Measurements from ENCODE around the gene FARP1. TPM values are rescaled to one million over a fixed set of nuclear protein-coding genes. Genes with fewer than 3 reads are reported as not detected.
A peak's percentile ranks its signal among the peaks of the same experiment; 100 is the strongest.

The FARP1 gene
- total and polyA plus RNA-seq, 2 of the 13 experiments (the other 11 are each of a cell fraction or from before 2014, with no cell fraction given), result 70.6 to 126 TPM

DNA sequence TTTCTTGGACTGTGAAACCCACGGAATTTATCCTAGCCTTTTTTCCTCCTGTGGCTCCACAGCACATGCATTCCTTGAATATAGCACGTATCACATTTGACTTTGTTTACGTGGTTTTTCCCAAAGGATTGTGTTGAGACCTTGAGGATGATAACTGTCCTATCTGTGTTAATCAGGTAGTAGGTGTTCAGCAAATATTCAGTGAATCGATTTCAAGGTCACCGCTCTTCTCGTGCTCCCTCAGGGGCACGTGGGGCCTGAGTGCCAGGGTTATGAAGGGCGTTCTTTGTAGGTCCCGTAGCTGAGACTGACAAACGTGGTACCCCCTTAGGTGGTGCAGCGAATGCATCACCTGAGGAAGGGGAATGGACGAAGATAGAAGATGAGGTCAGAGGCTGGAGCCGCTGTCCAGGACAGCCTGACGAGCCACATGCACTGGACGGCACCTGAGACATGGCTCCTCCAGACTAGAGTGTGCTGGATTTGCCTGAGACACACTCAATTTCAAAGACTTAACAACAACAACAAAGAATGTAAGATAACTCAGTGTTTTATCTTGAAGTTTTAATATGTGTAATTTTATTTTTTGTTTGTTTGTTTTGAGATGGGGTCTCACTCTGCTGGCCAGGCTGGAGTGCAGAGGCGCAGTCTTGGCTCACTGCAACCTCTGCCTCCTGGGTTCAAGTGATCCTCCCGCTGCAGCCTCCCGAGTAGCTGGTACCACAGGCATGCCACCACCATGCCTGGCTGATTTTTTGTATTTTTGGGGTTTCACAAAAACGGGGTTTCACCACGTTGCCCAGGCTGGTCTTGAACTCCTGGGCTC lies 165.4 kb downstream of the FARP1 start (continued):
- TF ChIP-seq TRAFD1 (CRISPR knock-in tag; IDR thresholded peaks at IDR 0.05; ENCODE audit: borderline replicate concordance), result no peak
- TF ChIP-seq ISL2 (CRISPR knock-in tag; IDR thresholded peaks at IDR 0.05), result peak; percentile 81; the same call in 1 of the 2 replicates
- TF ChIP-seq, protein P1, sequence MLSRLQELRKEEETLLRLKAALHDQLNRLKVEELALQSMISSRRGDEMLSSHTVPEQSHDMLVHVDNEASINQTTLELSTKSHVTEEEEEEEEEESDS (CRISPR knock-in tag; IDR thresholded peaks at IDR 0.05; ENCODE audit: borderline replicate concordance), result no peak
- TF ChIP-seq, protein P2, sequence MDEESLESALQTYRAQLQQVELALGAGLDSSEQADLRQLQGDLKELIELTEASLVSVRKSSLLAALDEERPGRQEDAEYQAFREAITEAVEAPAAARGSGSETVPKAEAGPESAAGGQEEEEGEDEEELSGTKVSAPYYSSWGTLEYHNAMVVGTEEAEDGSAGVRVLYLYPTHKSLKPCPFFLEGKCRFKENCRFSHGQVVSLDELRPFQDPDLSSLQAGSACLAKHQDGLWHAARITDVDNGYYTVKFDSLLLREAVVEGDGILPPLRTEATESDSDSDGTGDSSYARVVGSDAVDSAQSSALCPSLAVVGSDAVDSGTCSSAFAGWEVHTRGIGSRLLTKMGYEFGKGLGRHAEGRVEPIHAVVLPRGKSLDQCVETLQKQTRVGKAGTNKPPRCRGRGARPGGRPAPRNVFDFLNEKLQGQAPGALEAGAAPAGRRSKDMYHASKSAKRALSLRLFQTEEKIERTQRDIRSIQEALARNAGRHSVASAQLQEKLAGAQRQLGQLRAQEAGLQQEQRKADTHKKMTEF (CRISPR knock-in tag; IDR thresholded peaks at IDR 0.05), result 0 out of 2 replicates have a peak, but pooled peaks have one; percentile 24
- no peak for TF ChIP-seq ATF3 (CRISPR knock-in tag; IDR thresholded peaks at IDR 0.05)
- TF ChIP-seq ZMYM2 (CRISPR knock-in tag; IDR thresholded peaks at IDR 0.05), result no peak
- no peak for TF ChIP-seq ZNF567 (CRISPR knock-in tag; IDR thresholded peaks at IDR 0.05; ENCODE audit: borderline replicate concordance)
- TF ChIP-seq ATF7-NPFF (CRISPR knock-in tag; IDR thresholded peaks at IDR 0.05; ENCODE audit: low read depth), result peak; percentile 63; the same call in 1 of the 2 replicates
- no peak for TF ChIP-seq ELF4 (CRISPR knock-in tag; IDR thresholded peaks at IDR 0.05; ENCODE audit: borderline replicate concordance)
- no peak for TF ChIP-seq ZBTB49 (CRISPR knock-in tag; IDR thresholded peaks at IDR 0.05; ENCODE audit: borderline replicate concordance)
- TF ChIP-seq E2F1 (CRISPR knock-in tag; IDR thresholded peaks at IDR 0.05), result no peak
- TF ChIP-seq AKAP8 (CRISPR knock-in tag; IDR thresholded peaks at IDR 0.05), result no peak
- no peak for TF ChIP-seq ZNF326 (CRISPR knock-in tag; IDR thresholded peaks at IDR 0.05; ENCODE audit: borderline replicate concordance)
- TF ChIP-seq ARID2 (CRISPR knock-in tag; IDR thresholded peaks at IDR 0.05; ENCODE audit: borderline replicate concordance), result no peak
- no peak for TF ChIP-seq ZNF337 (CRISPR knock-in tag; IDR thresholded peaks at IDR 0.05; ENCODE audit: borderline replicate concordance, low read depth)
- no peak for TF ChIP-seq CENPX (CRISPR knock-in tag; IDR thresholded peaks at IDR 0.05)
- TF ChIP-seq TSC22D2 (CRISPR knock-in tag; IDR thresholded peaks at IDR 0.05; ENCODE audit: borderline replicate concordance), result no peak
- no peak for TF ChIP-seq DR1 (CRISPR knock-in tag; IDR thresholded peaks at IDR 0.05)
- no peak for TF ChIP-seq ZNF143 (CRISPR knock-in tag; IDR thresholded peaks at IDR 0.05)
- TF ChIP-seq RAD21 (CRISPR knock-in tag; IDR thresholded peaks at IDR 0.05), result no peak

All from HepG2 (cell line).